ENCODE results near the gene PSMD12. TPM values are rescaled to one million over a fixed set of nuclear protein-coding genes. Genes with fewer than 3 reads are reported as not detected.
A peak's percentile ranks its signal among the peaks of the same experiment; 100 is the strongest.

The PSMD12 gene
- total and polyA plus RNA-seq, 2 experiments from 2014 or later, result 16.6 to 44.1 TPM

DNA sequence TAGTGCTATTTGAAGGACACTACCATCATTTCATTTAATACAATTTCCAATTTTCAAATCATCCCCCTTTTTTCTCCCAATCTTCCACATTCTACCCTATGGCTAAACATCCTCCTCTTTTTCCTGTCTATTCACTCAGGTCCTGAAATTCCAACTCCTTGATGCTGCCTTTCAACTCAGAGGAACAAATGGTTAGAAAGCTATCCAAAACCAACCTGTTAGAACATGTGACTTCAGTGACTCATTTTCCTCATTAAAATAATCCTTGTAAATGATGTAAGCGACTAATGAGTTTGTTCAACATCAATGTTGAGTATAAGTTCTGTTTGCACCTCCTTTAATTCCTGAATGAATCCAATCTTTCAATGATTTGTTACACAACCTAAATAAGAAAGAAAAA lies 5.5 kb downstream of the PSMD12 start:
- no peak for DNase-seq (ENCODE audit: low read depth in 1 of 2, low spot score in 1 of 2)
- Histone ChIP-seq H3K27me3 (no peaks in the 10 kb centered on the region), H3K9me3 (ENCODE audit: low read depth) (no peaks in the 10 kb centered on the region), H3K27ac (peak overlapping the region; percentile 14), H3K4me3 (no peak overlapping the region), H3K4me1 (ENCODE audit: low read depth) (peaks cover 19% of the 10 kb centered on the region), H3K36me3 (peaks cover 8% of the 10 kb centered on the region)
- TF ChIP-seq, protein P1, sequence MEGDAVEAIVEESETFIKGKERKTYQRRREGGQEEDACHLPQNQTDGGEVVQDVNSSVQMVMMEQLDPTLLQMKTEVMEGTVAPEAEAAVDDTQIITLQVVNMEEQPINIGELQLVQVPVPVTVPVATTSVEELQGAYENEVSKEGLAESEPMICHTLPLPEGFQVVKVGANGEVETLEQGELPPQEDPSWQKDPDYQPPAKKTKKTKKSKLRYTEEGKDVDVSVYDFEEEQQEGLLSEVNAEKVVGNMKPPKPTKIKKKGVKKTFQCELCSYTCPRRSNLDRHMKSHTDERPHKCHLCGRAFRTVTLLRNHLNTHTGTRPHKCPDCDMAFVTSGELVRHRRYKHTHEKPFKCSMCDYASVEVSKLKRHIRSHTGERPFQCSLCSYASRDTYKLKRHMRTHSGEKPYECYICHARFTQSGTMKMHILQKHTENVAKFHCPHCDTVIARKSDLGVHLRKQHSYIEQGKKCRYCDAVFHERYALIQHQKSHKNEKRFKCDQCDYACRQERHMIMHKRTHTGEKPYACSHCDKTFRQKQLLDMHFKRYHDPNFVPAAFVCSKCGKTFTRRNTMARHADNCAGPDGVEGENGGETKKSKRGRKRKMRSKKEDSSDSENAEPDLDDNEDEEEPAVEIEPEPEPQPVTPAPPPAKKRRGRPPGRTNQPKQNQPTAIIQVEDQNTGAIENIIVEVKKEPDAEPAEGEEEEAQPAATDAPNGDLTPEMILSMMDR (IDR thresholded peaks at IDR 0.05; ENCODE audit: low read depth, low read length), result no peak

DNA sequence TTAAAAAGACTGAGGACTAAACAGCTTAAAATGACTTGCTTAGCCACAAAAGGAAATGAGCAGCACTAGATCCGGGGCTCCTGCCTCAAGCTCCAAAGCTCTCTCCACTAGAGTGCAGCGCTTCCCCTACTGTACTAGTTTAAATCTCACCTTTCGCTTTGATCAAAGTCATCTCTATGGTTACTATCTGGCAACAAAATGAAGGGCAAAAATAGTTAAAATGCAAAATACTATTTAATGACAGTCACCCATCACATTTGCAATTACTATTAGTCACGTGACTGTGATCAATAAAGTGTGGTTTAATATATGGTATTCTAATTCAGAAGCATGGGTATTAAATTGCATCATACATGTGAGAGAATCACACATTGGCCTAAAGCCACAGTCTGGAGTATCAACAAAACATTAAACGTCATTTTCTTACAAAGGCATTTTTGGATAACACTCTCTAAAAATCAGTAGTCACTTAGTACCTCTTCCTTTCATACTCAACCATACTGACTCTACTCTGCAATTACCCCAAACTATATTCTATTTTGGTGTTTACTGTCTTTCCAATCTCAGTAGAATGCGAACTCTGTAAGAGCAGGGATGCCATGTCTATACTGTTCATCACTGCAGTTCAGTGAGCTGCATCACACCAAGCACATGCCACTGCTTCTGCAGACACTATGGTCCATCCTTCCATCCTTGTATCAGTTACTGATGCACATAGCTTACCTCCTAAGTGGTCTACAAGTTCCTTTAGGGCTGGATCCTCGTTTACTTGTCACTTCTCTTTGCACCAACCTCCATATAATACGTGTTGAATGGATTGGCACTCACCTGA lies 6.2 kb downstream of the PSMD12 start:
- peak; percentile 39 to 46 for DNase-seq (ENCODE audit: low read depth in 1 of 2, low spot score in 1 of 2)
- Histone ChIP-seq H3K4me1 (ENCODE audit: low read depth) (peaks cover 16% of the 10 kb centered on the region), H3K27me3 (no peaks in the 10 kb centered on the region), H3K4me3 (no peak overlapping the region), H3K27ac (no peak overlapping the region), H3K9me3 (ENCODE audit: low read depth) (no peaks in the 10 kb centered on the region), H3K36me3 (peaks cover 12% of the 10 kb centered on the region)
- TF ChIP-seq, protein P1 (IDR thresholded peaks at IDR 0.05; ENCODE audit: low read depth, low read length), result peak; percentile 31

DNA sequence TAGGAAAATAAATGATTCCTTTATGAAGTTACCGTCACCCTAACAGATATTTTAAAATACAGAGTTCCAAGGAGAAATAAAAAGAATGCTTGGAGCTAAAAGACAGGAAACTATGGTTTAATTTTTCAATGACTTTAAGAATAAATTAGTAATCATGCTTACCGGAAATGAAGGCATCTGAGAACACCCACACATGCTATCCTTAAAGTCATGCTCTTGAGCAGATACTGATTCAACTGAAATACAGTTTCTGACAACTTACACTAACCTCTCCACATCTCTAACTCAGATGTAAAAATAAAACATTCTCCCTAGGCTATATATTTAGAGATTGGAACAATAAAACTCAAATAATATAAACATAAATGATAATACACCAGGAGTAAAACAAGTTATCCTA lies 7.8 kb downstream of the PSMD12 start:
- peaks cover 14% of the 10 kb centered on the region for H3K36me3 ChIP-seq
- H3K27me3 ChIP-seq, result no peaks in the 10 kb centered on the region
- DNase-seq (ENCODE audit: low read depth in 1 of 2, low spot score in 1 of 2), result no peak
- no peak overlapping the region for H3K4me3 ChIP-seq
- H3K4me1 ChIP-seq (ENCODE audit: low read depth), result peaks cover 6% of the 10 kb centered on the region
- TF ChIP-seq, protein P1 (IDR thresholded peaks at IDR 0.05; ENCODE audit: low read depth, low read length), result no peak
- no peak overlapping the region for H3K27ac ChIP-seq
- no peaks in the 10 kb centered on the region for H3K9me3 ChIP-seq (ENCODE audit: low read depth)

GRCh38 chr17:67353929-67354574 lies 12.3 kb downstream of the PSMD12 start:
- H3K36me3 ChIP-seq, result peaks cover 38% of the 10 kb centered on the region
- no peak for DNase-seq (ENCODE audit: low read depth in 1 of 2, low spot score in 1 of 2)
- no peaks in the 10 kb centered on the region for H3K4me1 ChIP-seq (ENCODE audit: low read depth)
- TF ChIP-seq, protein P1 (IDR thresholded peaks at IDR 0.05; ENCODE audit: low read depth, low read length), result no peak
- peak overlapping the region; percentile 30 for H3K27ac ChIP-seq
- H3K9me3 ChIP-seq (ENCODE audit: low read depth), result no peaks in the 10 kb centered on the region
- H3K4me3 ChIP-seq, result no peak overlapping the region
- no peaks in the 10 kb centered on the region for H3K27me3 ChIP-seq

DNA sequence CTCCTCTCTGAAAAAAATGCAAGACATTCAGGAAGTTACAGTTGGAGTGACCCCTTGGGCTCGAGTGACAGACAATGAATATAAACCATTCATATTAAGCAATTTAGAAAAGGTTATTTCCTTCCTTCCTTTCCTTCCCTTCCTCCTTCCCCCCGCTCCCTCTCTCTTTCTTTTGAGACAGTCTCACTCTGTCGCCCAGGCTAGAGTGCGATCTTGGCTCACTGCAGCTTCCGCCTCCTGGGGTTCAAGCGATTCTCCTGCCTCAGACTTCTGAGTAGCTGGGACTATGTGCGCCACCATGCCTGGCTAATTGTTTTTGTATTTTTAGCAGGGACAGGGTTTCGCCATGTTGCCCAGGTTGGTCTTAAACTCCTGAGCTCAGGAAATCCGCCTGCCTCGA lies 13.2 kb downstream of the PSMD12 start:
- Histone ChIP-seq H3K27me3 (no peaks in the 10 kb centered on the region), H3K27ac (peak overlapping the region; percentile 30), H3K4me3 (no peak overlapping the region), H3K36me3 (peaks cover 45% of the 10 kb centered on the region), H3K4me1 (ENCODE audit: low read depth) (no peaks in the 10 kb centered on the region), H3K9me3 (ENCODE audit: low read depth) (no peaks in the 10 kb centered on the region)
- no peak for DNase-seq (ENCODE audit: low read depth in 1 of 2, low spot score in 1 of 2)
- TF ChIP-seq, protein P1 (IDR thresholded peaks at IDR 0.05; ENCODE audit: low read depth, low read length), result no peak

Data from cardiac muscle cell (in vitro differentiated cells and primary cell).